Measurements from ENCODE around the gene PRAMEF6.
"Not testable (repeated sequence)": the region's sequence is repeated elsewhere in the genome, so short reads cannot be mapped to it uniquely, and the experiment has no call there.

The PRAMEF6 gene

GRCh38 chr1:12947480-12947879 is at the start of gene PRAMEF6:
PRAMEF6 (minus strand) TSS chr1:12947580; CDS start chr1:12942518, 5,062 bp downstream.
- not testable (repeated sequence) for DNase-seq

- DNase-seq, result not testable (repeated sequence)
Measured at GRCh38 chr1:12924368-12924767, 23.0 kb downstream of the PRAMEF6 start.

GRCh38 chr1:12921749-12922148 is 25.6 kb downstream of the PRAMEF6 start:
- not testable (repeated sequence) for DNase-seq

GRCh38 chr1:12916310-12916709 is 31.1 kb downstream of the PRAMEF6 start, which contains the start of gene PRAMEF7:
PRAMEF7 (plus strand) TSS chr1:12916610; CDS start chr1:12917693, 1,083 bp downstream.
- DNase-seq, result not testable (repeated sequence)

GRCh38 chr1:12903793-12904572 is 43.4 kb downstream of the PRAMEF6 start:
- DNase-seq, result not testable (repeated sequence)

- DNase-seq, result not testable (repeated sequence)
Measured at GRCh38 chr1:12899186-12899585, 48.2 kb downstream of the PRAMEF6 start.

- not testable (repeated sequence) for DNase-seq
Measured at GRCh38 chr1:12898170-12898569, 49.2 kb downstream of the PRAMEF6 start, which contains the start of gene PRAMEF10. PRAMEF10 (minus strand) TSS chr1:12898270; CDS start chr1:12895847, 2,423 bp downstream.

Data from anterior cingulate cortex (tissue), 58 donors.